Testis (tissue), 3 donors: ENCODE results near the gene TAC4. TPM values are rescaled to one million over a fixed set of nuclear protein-coding genes. Genes with fewer than 3 reads are reported as not detected.

ENCODE experiments used
- DNase-seq: peaks from one replicate; pipeline ENCODE4 v3.0.0-alpha.2; 2019
- H3K27ac ChIP-seq, 2 donors: fragments of 200-600 bp; sonication (generic); one replicate each; pipeline ENCODE4 v1.5.1; 2019
- H3K27me3 ChIP-seq: fragments of 200-600 bp; sonication (generic); one replicate; pipeline ENCODE4 v1.5.1; 2019
- H3K36me3 ChIP-seq: fragments of 200-600 bp; sonication (generic); one replicate; pipeline ENCODE4 v1.5.1; 2017; ENCODE audit warnings: low read depth; ENCODE audit errors: missing control alignments
- H3K4me1 ChIP-seq: fragments of 200-600 bp; sonication (generic); one replicate; pipeline ENCODE4 v1.5.1; 2019
- H3K4me3 ChIP-seq, 2 donors: fragments of 200-600 bp; sonication (generic); one replicate each; pipeline ENCODE4 v1.5.1; 2017 to 2019
- H3K9me3 ChIP-seq: fragments of 200-600 bp; sonication (generic); one replicate; pipeline ENCODE4 v1.5.1; 2017
- CTCF ChIP-seq, 3 experiments: fragments of 450-650 bp in 2 of 3; fragments of 200-600 bp in 1 of 3; sonication (generic) in 1 of 3; IDR thresholded peaks; one replicate each; pipeline ENCODE4 v1.5.1; 2016 to 2019; ENCODE audit warnings: antibody characterized with exemption in 3 of 3, mild to moderate bottlenecking in 2 of 3, moderate library complexity in 1 of 3
- POLR2A ChIP-seq: fragments of 450-650 bp; IDR thresholded peaks from one replicate; pipeline ENCODE4 v1.6.1; 2017; ENCODE audit warnings: antibody characterized with exemption, mild to moderate bottlenecking, moderate library complexity
- WGBS, 2 donors: methylation state at CpG; one replicate each; pipeline ENCODE4 v1.1.5; 2018; 5-methylcytosine and 5-hydroxymethylcytosine counted together
- intact Hi-C: fragments of 100-400 bp; cut with DNase I; formaldehyde crosslinking; loops from one replicate; pipeline ENCODE4 v1.15.1; 2023; ENCODE audit warnings: low total_unique reads
- polyA plus RNA-seq: library from polyadenylated mRNA; stranded (reverse); fragments of 350-450 nt; fragmentation: Illumina TruSeq; extraction: RNeasy Lipid Tissue Mini Kit (QIAGEN cat#74804); gene quantifications from one replicate; pipeline ENCODE4 v1.2.3, GENCODE V29; 2014; ENCODE audit warnings: low read depth, low replicate concordance; ENCODE audit not compliant: insufficient read depth
- total RNA-seq, 2 donors: library from RNA; depleted of rRNA; stranded (reverse); fragments of >200 nt; gene quantifications; one replicate each; pipeline ENCODE4 v1.2.3, GENCODE V29; 2016

Gene TAC4
- total and polyA plus RNA-seq, 3 donors from 2014 or later = not detected

GRCh38 chr17:49848739-49849138 lies 870 bp upstream of the TAC4 start:
- no peaks in the 10 kb centered on the region for H3K9me3 ChIP-seq
- no peak for TF ChIP-seq CTCF (IDR thresholded peaks at IDR 0.05)
- no peak for TF ChIP-seq POLR2A
- H3K36me3 ChIP-seq = no peaks in the 10 kb centered on the region
- DNase-seq = no peak
- no peak overlapping the region for H3K27ac ChIP-seq
- intact Hi-C loops = loop anchor here (5.0 kb wide), 1 partner anchor 281 kb away; no protein-coding TSS in a partner anchor
- no peaks in the 10 kb centered on the region for H3K27me3 ChIP-seq
- no peak overlapping the region for H3K4me3 ChIP-seq
- 90 to 91% methylated on average over 5 of the region's 5 CpGs for WGBS, 2 donors
- H3K4me1 ChIP-seq = peaks cover 17% of the 10 kb centered on the region

GRCh38 chr17:49846938-49847712 lies 744 bp downstream of the TAC4 start:
- DNase-seq = no peak

GRCh38 chr17:49845321-49845720 lies 2.5 kb downstream of the TAC4 start:
- H3K27ac ChIP-seq = peak overlapping the region in 1 of 2 donors; percentile 7
- WGBS, 2 donors = 25 to 64% methylated on average over 3 of the region's 3 CpGs
- H3K4me1 ChIP-seq = peaks cover 13% of the 10 kb centered on the region
- no peak overlapping the region for H3K4me3 ChIP-seq
- H3K36me3 ChIP-seq = no peaks in the 10 kb centered on the region
- intact Hi-C loops = loop anchor here (5.0 kb wide), 1 partner anchor 278 kb away; no protein-coding TSS in a partner anchor
- peak; percentile 50 for DNase-seq
- no peak for TF ChIP-seq CTCF (IDR thresholded peaks at IDR 0.05)
- TF ChIP-seq POLR2A = no peak
- no peaks in the 10 kb centered on the region for H3K9me3 ChIP-seq
- H3K27me3 ChIP-seq = no peaks in the 10 kb centered on the region

More at GRCh38 chr17:49846938-49847712, 744 bp downstream of the TAC4 start:
- no peak overlapping the region for H3K27ac ChIP-seq
- H3K4me3 ChIP-seq = no peak overlapping the region
- no peaks in the 10 kb centered on the region for H3K27me3 ChIP-seq
- TF ChIP-seq POLR2A (no peak), CTCF (IDR thresholded peaks at IDR 0.05) (no peak)
- H3K4me1 ChIP-seq = peaks cover 17% of the 10 kb centered on the region
- no peaks in the 10 kb centered on the region for H3K36me3 ChIP-seq
- no peaks in the 10 kb centered on the region for H3K9me3 ChIP-seq
- 83 to 88% methylated on average over 9 of the region's 9 CpGs for whole genome bisulfite sequencing, 2 donors
- intact Hi-C loops = loop anchor here (5.0 kb wide), 1 partner anchor 280 kb away; no protein-coding TSS in a partner anchor

- Histone ChIP-seq H3K27me3 (no peaks in the 10 kb centered on the region), H3K27ac (no peak overlapping the region), H3K9me3 (no peaks in the 10 kb centered on the region), H3K36me3 (no peaks in the 10 kb centered on the region), H3K4me1 (peaks cover 13% of the 10 kb centered on the region), H3K4me3 (no peak overlapping the region)
- WGBS, 2 donors = 87% methylated on average over 6 of the region's 6 CpGs
- DNase-seq = no peak
- intact Hi-C loops = no loop called here
- TF ChIP-seq CTCF (IDR thresholded peaks at IDR 0.05) (no peak), POLR2A (no peak)
Observed at GRCh38 chr17:49843774-49844350, 4.0 kb downstream of the TAC4 start.
